Calu3 (cell line): ENCODE data around the gene OR6C68. TPM values are rescaled to one million over a fixed set of nuclear protein-coding genes. Genes with fewer than 3 reads are reported as not detected.
"Not testable (repeated sequence)": the region's sequence is repeated elsewhere in the genome, so short reads cannot be mapped to it uniquely, and the experiment has no call there.

Experiments used
- BruUV-seq: library from RNA; stranded (reverse); fragments of 400-500 nt; replicated peaks from 2 replicates; lab custom pipeline; 2021; lab: Mats Ljungman, UMichigan
- CTCF ChIA-PET: fragments of 300-600 bp; sonication (Branson Sonifier 250); formaldehyde crosslinking; loops from one replicate; lab custom pipeline; 2022; ENCODE audit warnings: antibody characterized with exemption; lab: Charles Lee
- DNase-seq: peaks from one replicate; pipeline ENCODE4 v3.0.0; 2022
- H3K27ac Mint-ChIP-seq: one replicate; pipeline ENCODE4 v1.8.0; 2022; ENCODE audit warnings: mixed read lengths; ENCODE audit not compliant: unreplicated experiment
- H3K27me3 Mint-ChIP-seq: one replicate; pipeline ENCODE4 v1.8.0; 2022; ENCODE audit warnings: mixed read lengths; ENCODE audit not compliant: unreplicated experiment
- H3K36me3 Mint-ChIP-seq: one replicate; pipeline ENCODE4 v1.8.0; 2022; ENCODE audit warnings: mild to moderate bottlenecking, moderate library complexity, mixed read lengths; ENCODE audit not compliant: insufficient read depth, unreplicated experiment
- H3K4me1 Mint-ChIP-seq: one replicate; pipeline ENCODE4 v1.8.0; 2022; ENCODE audit warnings: mild to moderate bottlenecking, low read depth, mixed read lengths; ENCODE audit not compliant: unreplicated experiment
- H3K4me3 Mint-ChIP-seq: one replicate; pipeline ENCODE4 v1.8.0; 2022; ENCODE audit warnings: mild to moderate bottlenecking, low read depth, moderate library complexity, mixed read lengths; ENCODE audit not compliant: unreplicated experiment
- H3K9me3 Mint-ChIP-seq: one replicate; pipeline ENCODE4 v1.8.0; 2022; ENCODE audit warnings: low read depth, mixed read lengths; ENCODE audit not compliant: unreplicated experiment
- CTCF ChIP-seq: fragments of 200-600 bp; IDR thresholded peaks from one replicate; pipeline ENCODE4 v1.8.0; 2022; ENCODE audit warnings: antibody characterized with exemption; ENCODE audit not compliant: unreplicated experiment
- intact Hi-C: fragments of 100-400 bp; cut with micrococcal nuclease; formaldehyde crosslinking; loops from one replicate; pipeline ENCODE4 v1.10.0; 2022; ENCODE audit not compliant: unreplicated experiment
- total RNA-seq: library from RNA; stranded (reverse); gene quantifications from 2 replicates; pipeline ENCODE4 v1.2.3, GENCODE V29; 2022

Gene OR6C68
- total RNA-seq, 1 experiment from 2014 or later, result not detected

DNA sequence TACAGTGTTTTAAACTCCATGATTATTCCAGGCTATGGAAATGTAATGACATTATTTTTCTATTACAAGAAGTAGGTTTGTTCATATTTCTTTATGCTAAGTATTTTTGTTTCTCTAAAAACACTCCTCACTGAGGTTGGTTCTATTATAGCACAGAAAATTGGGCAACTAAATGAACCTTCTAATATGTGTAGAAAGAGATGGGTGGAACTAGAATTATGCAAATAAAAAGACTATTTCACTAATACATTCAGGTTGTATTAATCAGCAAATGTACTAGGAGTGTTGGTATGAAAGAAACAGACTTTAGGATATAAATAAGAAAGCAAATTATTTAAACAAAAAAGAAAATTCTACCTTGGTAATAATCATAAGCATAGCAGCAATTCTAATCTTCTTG is 43.4 kb upstream of the OR6C68 start:
- Mint-ChIP-seq H3K27me3 (no peaks in the 10 kb centered on the region), H3K36me3 (no peaks in the 10 kb centered on the region), H3K4me1 (no peaks in the 10 kb centered on the region), H3K9me3 (no peaks in the 10 kb centered on the region), H3K4me3 (no peak overlapping the region), H3K27ac (no peak overlapping the region)
- CTCF ChIA-PET, result no interaction called here
- DNase-seq, result no peak
- no TSS peak for BruUV-seq
- TF ChIP-seq CTCF, result no peak
- intact Hi-C loops, result no loop called here

GRCh38 chr12:55464926-55465325 is 27.3 kb upstream of the OR6C68 start:
- DNase-seq, BruUV-seq, H3K4me1 Mint-ChIP-seq, CTCF ChIA-PET, H3K4me3 Mint-ChIP-seq, H3K9me3 Mint-ChIP-seq, H3K27ac Mint-ChIP-seq, intact Hi-C loops, H3K36me3 Mint-ChIP-seq: not testable (repeated sequence)
- H3K27me3 Mint-ChIP-seq, result peaks cover 14% of the 10 kb centered on the region

GRCh38 chr12:55467836-55468235 is 24.3 kb upstream of the OR6C68 start:
- H3K27me3 Mint-ChIP-seq, result peaks cover 11% of the 10 kb centered on the region
- CTCF ChIA-PET, result no interaction called here
- no peak for TF ChIP-seq CTCF
- no peak for DNase-seq
- intact Hi-C loops, result no loop called here
- no peaks in the 10 kb centered on the region for H3K9me3 Mint-ChIP-seq
- no peak overlapping the region for H3K27ac Mint-ChIP-seq
- BruUV-seq, result no TSS peak
- H3K36me3 Mint-ChIP-seq, result no peaks in the 10 kb centered on the region
- H3K4me1 Mint-ChIP-seq, result no peaks in the 10 kb centered on the region
- H3K4me3 Mint-ChIP-seq, result no peak overlapping the region

DNA sequence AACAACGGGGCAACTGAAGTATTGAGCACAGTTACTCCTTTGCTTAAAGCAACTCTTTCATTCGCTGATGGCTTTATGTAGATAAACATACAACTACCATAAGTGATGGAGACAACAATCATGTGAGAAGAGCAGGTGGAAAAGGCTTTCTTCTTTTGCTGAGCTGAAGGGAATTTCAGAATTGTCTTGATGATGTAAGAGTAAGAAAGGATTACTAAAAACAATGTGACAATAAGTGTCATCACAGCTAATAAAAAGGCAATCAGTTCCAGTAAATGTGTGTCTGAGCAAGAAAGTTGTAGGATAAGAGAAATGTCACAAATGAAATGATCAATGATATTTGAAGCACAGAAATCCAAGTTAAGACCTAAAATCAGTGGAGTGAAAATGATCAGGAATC is 22.9 kb upstream of the OR6C68 start:
- Mint-ChIP-seq H3K9me3 (no peaks in the 10 kb centered on the region), H3K4me1 (no peaks in the 10 kb centered on the region), H3K36me3 (no peaks in the 10 kb centered on the region), H3K27me3 (no peaks in the 10 kb centered on the region), H3K27ac (no peak overlapping the region), H3K4me3 (no peak overlapping the region)
- BruUV-seq, result no TSS peak
- DNase-seq, result no peak
- intact Hi-C loops, result no loop called here
- TF ChIP-seq CTCF, result no peak
- CTCF ChIA-PET, result no interaction called here

DNA sequence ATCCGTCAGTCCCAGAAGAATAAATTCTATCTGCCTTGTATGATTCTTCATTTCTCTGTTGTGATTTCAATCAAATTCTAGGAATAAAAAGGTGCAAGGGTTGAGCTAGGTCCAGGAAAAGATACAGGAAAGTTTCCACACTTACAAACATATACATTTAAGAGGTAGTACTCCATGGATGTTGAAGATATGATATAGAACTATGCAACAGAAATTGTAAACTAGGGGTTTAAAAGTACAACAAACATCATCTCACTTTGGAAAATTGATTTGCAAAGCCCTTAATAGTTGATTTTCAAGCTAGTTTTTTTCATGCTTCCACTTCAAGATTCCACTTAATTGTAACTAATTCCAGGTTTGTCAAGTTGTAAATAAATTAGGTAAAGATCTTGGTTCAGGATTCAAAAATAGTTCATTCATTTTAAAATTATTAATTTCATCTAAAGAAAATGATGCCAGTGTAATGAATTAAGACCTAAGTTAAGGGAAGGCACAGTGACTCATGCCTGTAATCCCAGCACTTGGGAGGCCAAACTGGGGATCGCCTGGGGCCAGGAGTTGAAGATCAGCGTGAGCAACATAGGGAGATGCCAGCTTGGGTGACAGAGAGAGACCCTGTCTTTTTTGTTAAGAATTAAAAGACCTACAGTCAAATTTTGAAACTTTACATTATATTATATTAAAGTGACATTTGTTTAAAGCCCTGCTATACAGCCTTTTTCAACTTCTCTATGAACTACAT is 21.9 kb upstream of the OR6C68 start, which contains the start of gene OR6C70:
Gene OR6C70, minus strand, starts transcription at position 51 of the 742 bp plus-strand sequence. Its CDS starts 0 bp downstream, at position 51.
- CTCF ChIA-PET, result no interaction called here
- no peak for TF ChIP-seq CTCF
- intact Hi-C loops, result no loop called here
- Mint-ChIP-seq H3K9me3 (no peaks in the 10 kb centered on the region), H3K4me1 (no peaks in the 10 kb centered on the region), H3K36me3 (no peaks in the 10 kb centered on the region), H3K4me3 (no peak within 1 kb of the TSS), H3K27ac (no peak within 1 kb of the TSS), H3K27me3 (no peaks in the 10 kb centered on the region)
- no TSS peak for BruUV-seq
- no peak for DNase-seq
